Natural killer cell (primary cell): ENCODE results near the gene NID2. TPM values are rescaled to one million over a fixed set of nuclear protein-coding genes. Genes with fewer than 3 reads are reported as not detected.

Experiments used
- ATAC-seq, 3 donors: fragments of 150-1000 bp in 2 of 3; fragments of 200-7000 bp in 1 of 3; cut with Tn5 transposase; 1 replicate in 1 of 3; 2 replicates in 2 of 3; pipeline ENCODE4 v1.10.0; 2021; ENCODE audit warnings: mild to moderate bottlenecking in 2 of 3, moderate library complexity in 2 of 3
- DNase-seq, 2 donors: peaks; one replicate each; pipeline versions ENCODE4 v3.0.0 to v3.0.0-alpha.2; 2013 to 2021; ENCODE audit warnings: mixed read lengths in 1 of 2
- H3K27ac ChIP-seq: one replicate; pipeline ENCODE4 v1.5.1; 2013; ENCODE audit warnings: mild to moderate bottlenecking, low read length
- H3K27me3 ChIP-seq: one replicate; pipeline ENCODE4 v1.6.1; 2013; ENCODE audit warnings: low read length; ENCODE audit not compliant: control insufficient read depth, insufficient read depth
- H3K36me3 ChIP-seq: one replicate; pipeline ENCODE4 v1.6.1; 2013; ENCODE audit warnings: low read length; ENCODE audit not compliant: control insufficient read depth, insufficient read depth
- H3K4me1 ChIP-seq: one replicate; pipeline ENCODE4 v1.6.1; 2013; ENCODE audit warnings: low read length; ENCODE audit not compliant: control insufficient read depth, insufficient read depth
- H3K4me3 ChIP-seq: one replicate; pipeline ENCODE4 v1.5.1; 2013; ENCODE audit warnings: low read length
- H3K9me3 ChIP-seq: one replicate; pipeline ENCODE4 v1.6.1; 2013; ENCODE audit warnings: low read length; ENCODE audit not compliant: control insufficient read depth, insufficient read depth
- H3K27ac Mint-ChIP-seq, 2 donors: one replicate each; pipeline ENCODE4 v1.8.0; 2022; ENCODE audit warnings: mild to moderate bottlenecking in 2 of 2, mixed read lengths in 2 of 2, moderate library complexity in 1 of 2
- H3K27me3 Mint-ChIP-seq, 2 donors: one replicate each; pipeline ENCODE4 v1.8.0; 2022; ENCODE audit warnings: low read depth in 2 of 2, mixed read lengths in 2 of 2
- H3K36me3 Mint-ChIP-seq: one replicate; pipeline ENCODE4 v1.8.0; 2022; ENCODE audit warnings: mixed read lengths
- H3K4me1 Mint-ChIP-seq, 2 donors: one replicate each; pipeline ENCODE4 v1.8.0; 2022; ENCODE audit warnings: mixed read lengths in 2 of 2
- H3K4me3 Mint-ChIP-seq: one replicate; pipeline ENCODE4 v1.8.0; 2022; ENCODE audit warnings: mild to moderate bottlenecking, moderate library complexity, mixed read lengths
- H3K9me3 Mint-ChIP-seq, 2 donors: one replicate each; pipeline ENCODE4 v1.8.0; 2022; ENCODE audit warnings: mixed read lengths in 2 of 2
- CTCF ChIP-seq: fragments of 200-600 bp; IDR thresholded peaks from one replicate; pipeline ENCODE4 v1.8.0; 2022; ENCODE audit warnings: antibody characterized with exemption
- WGBS: methylation state at CpG from one replicate; pipeline ENCODE4 v1.1.7; 2013; ENCODE audit warnings: missing lambda C conversion rate; ENCODE audit not compliant: insufficient coverage; 5-methylcytosine and 5-hydroxymethylcytosine counted together
- intact Hi-C: fragments of 100-400 bp; cut with micrococcal nuclease; formaldehyde crosslinking; loops from one replicate; pipeline ENCODE4 v1.14.2; 2022
- total RNA-seq, 4 donors: library from RNA; stranded (reverse); fragments of 120-200 nt in 1 of 4; gene quantifications; one replicate each; pipeline versions ENCODE4 v1.2.3 to v1.2.4, GENCODE V29; 2013 to 2022

NID2 gene
- total RNA-seq, 3 donors from 2014 or later (not counting 1 experiment from before 2014, with no cell fraction given), result 0.36 to 0.80 (median 0.40) TPM

- H3K4me3 ChIP-seq, result no peak overlapping the region
- intact Hi-C loops, result no loop called here
- no peak overlapping the region for H3K4me3 Mint-ChIP-seq
- no peak for TF ChIP-seq CTCF
- H3K4me1 Mint-ChIP-seq, result peaks cover 9% of the 10 kb centered on the region in 2 donors
- no peak overlapping the region for H3K27ac Mint-ChIP-seq
- no peaks in the 10 kb centered on the region for H3K9me3 ChIP-seq
- H3K27me3 ChIP-seq, result peaks cover 3% of the 10 kb centered on the region
- no peak for ATAC-seq
- DNase-seq, result no peak
- H3K9me3 Mint-ChIP-seq, result peaks cover 0 to under 1% of the 10 kb centered on the region in 2 donors
- no peaks in the 10 kb centered on the region for H3K36me3 ChIP-seq
- peaks cover 4% of the 10 kb centered on the region for H3K4me1 ChIP-seq
- H3K36me3 Mint-ChIP-seq, result peaks cover 4% of the 10 kb centered on the region
- WGBS, result 73% methylated on average over 3 of the region's 3 CpGs
- peaks cover 9 to 25% of the 10 kb centered on the region in 2 donors for H3K27me3 Mint-ChIP-seq
- H3K27ac ChIP-seq, result no peak overlapping the region
Measured at GRCh38 chr14:52095336-52095735, 26.5 kb upstream of the NID2 start.

GRCh38 chr14:52094546-52095271, 25.9 kb upstream of the NID2 start:
- H3K36me3 Mint-ChIP-seq, result peaks cover 7% of the 10 kb centered on the region
- WGBS, result 58% methylated on average over 4 of the region's 4 CpGs

GRCh38 chr14:52091928-52092327, 23.1 kb upstream of the NID2 start:
- Histone ChIP-seq H3K27ac (no peak overlapping the region), H3K4me1 (peaks cover 4% of the 10 kb centered on the region), H3K9me3 (no peaks in the 10 kb centered on the region), H3K27me3 (peaks cover 3% of the 10 kb centered on the region), H3K36me3 (no peaks in the 10 kb centered on the region), H3K4me3 (no peak overlapping the region)
- TF ChIP-seq CTCF, result no peak
- intact Hi-C loops, result no loop called here
- Mint-ChIP-seq H3K36me3 (peaks cover 7% of the 10 kb centered on the region), H3K9me3 (peaks cover 0 to 2% of the 10 kb centered on the region in 2 donors), H3K4me3 (no peak overlapping the region), H3K4me1 (peaks cover 11 to 13% of the 10 kb centered on the region in 2 donors), H3K27me3 (peaks cover 12 to 35% of the 10 kb centered on the region in 2 donors), H3K27ac (no peak overlapping the region)
- no peak for DNase-seq
- ATAC-seq, result no peak

More at GRCh38 chr14:52094546-52095271, 25.9 kb upstream of the NID2 start:
- Histone ChIP-seq H3K27ac (no peak overlapping the region), H3K4me1 (peaks cover 4% of the 10 kb centered on the region), H3K27me3 (peaks cover 3% of the 10 kb centered on the region), H3K4me3 (no peak overlapping the region), H3K36me3 (no peaks in the 10 kb centered on the region), H3K9me3 (no peaks in the 10 kb centered on the region)
- ATAC-seq (no peak), DNase-seq (no peak)
- H3K27ac Mint-ChIP-seq, result no peak overlapping the region
- peaks cover 0 to 2% of the 10 kb centered on the region in 2 donors for H3K9me3 Mint-ChIP-seq
- no peak overlapping the region for H3K4me3 Mint-ChIP-seq
- no peak for TF ChIP-seq CTCF
- H3K27me3 Mint-ChIP-seq, result peaks cover 10 to 31% of the 10 kb centered on the region in 2 donors
- H3K4me1 Mint-ChIP-seq, result peaks cover 11 to 13% of the 10 kb centered on the region in 2 donors
- intact Hi-C loops, result no loop called here

GRCh38 chr14:52090936-52091335, 22.1 kb upstream of the NID2 start:
- peaks cover 7% of the 10 kb centered on the region for H3K36me3 Mint-ChIP-seq
- Histone ChIP-seq H3K9me3 (no peaks in the 10 kb centered on the region), H3K27me3 (peaks cover 3% of the 10 kb centered on the region), H3K27ac (no peak overlapping the region), H3K4me1 (peaks cover 4% of the 10 kb centered on the region), H3K36me3 (no peaks in the 10 kb centered on the region), H3K4me3 (no peak overlapping the region)
- intact Hi-C loops, result no loop called here
- peak; percentile 52 to 63 (median 55) for ATAC-seq
- 46% methylated on average over 4 of the region's 4 CpGs for WGBS
- H3K9me3 Mint-ChIP-seq, result peaks cover 0 to 2% of the 10 kb centered on the region in 2 donors
- H3K4me1 Mint-ChIP-seq, result peaks cover 11 to 13% of the 10 kb centered on the region in 2 donors
- no peak overlapping the region for H3K4me3 Mint-ChIP-seq
- peaks cover 12 to 35% of the 10 kb centered on the region in 2 donors for H3K27me3 Mint-ChIP-seq
- H3K27ac Mint-ChIP-seq, result no peak overlapping the region
- no peak for DNase-seq
- no peak for TF ChIP-seq CTCF
